GM19351 (cell line): Measurements from ENCODE around the gene HYAL1.
"Not testable (repeated sequence)": the region's sequence is repeated elsewhere in the genome, so short reads cannot be mapped to it uniquely, and the experiment has no call there.

Experiments used
- ATAC-seq: cut with Tn5 transposase; IDR thresholded peaks from one replicate; pipeline ENCODE4 v1.9.1; 2021; ENCODE audit warnings: mild to moderate bottlenecking, moderate library complexity; ENCODE audit not compliant: unreplicated experiment

The HYAL1 gene

DNA sequence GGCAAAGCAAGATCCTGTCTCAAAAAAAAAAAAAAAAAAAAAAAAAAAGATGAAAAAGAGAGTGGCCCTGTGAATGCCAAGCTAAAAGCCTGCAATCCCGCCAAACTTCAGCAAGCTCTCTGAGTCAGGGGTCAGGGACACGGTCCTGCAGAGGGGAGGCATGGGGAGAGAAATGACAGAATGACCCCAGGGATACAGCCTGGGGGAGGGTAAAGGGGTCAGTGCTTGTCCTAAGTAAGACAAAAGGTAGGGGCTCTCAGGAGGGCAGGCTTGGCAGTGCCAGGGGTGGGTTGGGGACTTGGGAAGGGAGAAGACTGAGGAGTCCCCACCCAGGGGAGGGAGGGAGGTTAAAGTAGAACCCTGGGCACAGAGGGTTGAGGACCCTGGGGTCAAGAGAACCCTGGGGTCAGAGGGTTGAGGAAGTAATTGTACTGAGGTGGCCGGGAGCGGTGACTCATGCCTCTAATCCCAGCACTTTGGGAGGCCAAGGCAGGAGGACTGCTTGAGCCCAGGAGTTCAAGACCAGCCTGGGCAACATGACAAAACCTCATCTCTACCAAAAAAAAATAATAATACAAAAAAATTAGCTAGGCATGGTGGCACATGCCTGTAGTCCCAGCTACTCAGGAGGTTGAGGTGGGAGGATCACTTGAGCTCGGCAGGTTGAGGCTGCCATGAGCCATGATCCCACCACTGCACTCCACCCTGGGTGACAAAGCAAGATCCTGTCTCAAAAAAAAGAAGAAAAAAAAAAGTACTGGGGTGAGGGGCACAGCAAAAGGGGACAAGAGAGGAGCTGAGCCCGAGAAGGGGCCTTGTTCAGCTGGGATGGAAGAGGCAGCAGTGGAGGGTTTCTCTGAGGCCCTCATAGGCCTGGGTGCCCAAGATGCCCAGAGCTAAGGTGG, 39.6 kb downstream of the HYAL1 start:
- no peak for ATAC-seq

DNA sequence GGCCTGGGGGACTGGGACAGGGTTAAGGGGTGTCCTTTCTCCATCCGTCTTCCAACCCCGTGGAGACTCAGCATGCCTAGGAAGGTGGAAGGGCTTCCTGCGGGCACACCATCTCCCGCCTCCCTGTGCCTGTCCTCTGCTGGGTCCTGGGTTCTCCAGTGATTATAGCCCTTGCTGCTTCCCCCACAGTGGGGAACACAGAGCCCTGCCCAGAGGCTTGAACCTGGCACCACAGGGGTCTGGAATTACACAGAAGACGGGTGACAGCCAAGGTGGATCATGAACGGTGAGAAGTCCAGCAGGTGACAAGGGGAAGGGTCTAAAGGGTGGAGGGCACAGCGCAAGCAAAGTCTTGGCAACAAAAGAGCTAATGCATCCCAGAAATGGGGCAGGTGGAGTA, 40.6 kb downstream of the HYAL1 start:
- ATAC-seq: no peak

DNA sequence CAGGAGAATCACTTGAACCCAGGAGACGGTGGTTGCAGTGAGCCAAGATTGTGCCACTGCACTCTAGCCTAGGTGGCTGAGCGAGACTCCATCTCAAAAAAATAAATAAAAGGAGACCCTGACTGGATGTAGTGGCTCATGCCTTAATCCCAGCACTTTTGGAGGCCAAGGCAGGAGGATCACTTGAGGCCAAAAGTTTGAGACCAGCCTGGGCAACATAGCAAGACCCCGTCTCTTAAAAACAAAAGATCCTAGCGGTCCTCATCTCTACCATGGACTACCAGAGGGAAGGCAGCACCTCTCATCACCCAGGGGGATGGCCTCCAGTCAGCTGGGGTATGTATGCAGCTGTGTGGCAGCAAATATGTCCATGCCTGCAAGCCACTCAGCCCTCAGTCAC, 41.2 kb downstream of the HYAL1 start:
- ATAC-seq: not testable (repeated sequence)

DNA sequence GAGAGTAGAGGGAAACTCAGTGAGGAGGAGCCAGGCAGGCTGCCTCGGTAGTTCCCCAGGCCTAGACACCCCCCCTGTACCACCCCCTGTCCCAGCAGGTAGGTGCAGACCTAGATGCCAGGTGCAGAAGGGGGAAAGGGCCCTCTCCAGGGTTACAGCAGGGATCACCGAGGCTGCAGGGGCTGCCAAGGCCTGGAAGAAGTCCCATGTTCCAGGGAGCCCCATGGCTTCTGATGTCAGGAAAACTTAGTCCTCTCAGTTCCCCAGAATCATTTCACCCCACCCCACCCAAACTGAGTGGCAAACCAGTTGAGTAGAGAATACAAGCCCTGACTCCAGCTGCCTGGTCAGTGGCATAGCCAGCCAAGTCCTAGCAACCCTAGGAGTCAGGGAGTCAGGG, 41.9 kb downstream of the HYAL1 start:
- ATAC-seq: no peak

DNA sequence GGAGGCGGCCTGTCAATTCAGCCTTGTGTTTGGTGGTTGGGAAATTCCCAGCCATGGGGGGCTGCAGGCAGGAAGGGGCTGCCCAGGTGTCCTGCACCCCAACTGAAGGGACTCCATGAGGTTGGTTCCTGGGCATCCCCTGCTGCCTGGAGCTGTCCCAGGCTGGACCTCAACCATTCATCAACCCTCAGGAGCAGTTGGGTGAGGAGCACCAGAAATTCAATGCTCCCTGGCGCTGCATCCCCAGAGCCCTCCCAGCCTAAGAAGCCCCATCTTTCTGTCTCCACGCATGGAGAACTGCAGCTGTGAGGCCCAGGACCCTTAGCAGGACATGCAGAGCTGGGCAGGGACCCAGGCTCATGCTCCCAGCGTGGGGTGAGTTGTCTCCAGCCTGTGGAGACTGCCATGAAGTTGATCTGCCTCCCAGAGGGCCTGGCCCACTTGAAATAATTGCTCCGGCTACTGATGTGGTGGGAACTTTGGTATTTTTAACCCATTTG, 42.4 kb downstream of the HYAL1 start:
- no peak for ATAC-seq

DNA sequence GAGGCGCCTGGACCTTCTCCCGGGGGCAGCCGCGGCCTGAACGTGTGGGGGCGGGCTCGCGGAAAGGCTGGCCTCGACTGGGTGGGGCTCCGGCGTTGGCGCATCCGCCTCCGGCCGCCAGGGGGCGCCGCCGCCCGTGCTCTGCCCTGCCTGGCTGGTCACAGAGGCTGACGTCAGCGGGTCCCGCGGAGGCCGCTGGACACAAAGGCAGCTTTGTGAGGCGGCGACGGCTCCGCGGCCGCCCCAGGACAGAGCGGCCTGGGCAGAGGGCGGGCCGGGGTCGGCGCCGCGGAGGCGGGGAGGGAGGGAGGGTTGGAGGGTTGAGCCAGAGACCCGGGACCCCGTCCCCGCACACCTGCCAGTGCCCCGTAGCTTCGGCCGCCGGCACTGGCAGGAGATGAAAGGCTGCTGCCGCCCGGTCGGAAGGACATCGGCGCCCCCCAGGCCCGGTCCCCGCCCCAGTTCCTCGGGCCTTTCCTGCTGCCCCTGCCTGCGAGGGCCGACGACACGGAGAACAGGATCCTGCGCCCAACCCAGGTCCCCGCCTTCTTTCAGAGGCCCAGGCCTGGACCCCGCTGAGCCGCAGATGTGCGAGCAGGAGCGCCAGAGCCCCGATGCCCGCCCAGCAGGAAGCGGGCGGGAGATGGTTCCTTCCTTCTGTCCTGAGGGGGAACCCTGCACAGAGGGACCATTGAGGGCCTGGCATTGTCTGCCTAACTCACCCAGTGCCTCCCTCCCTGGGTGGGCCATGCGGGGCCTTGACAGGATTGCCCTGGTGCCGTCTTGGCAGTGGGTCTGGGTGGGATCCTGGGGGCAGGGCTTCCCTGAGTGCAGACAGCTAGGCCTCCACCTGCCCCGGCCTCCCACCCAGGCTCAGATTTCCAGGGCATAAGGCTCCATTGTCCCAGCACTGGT, 43.1 kb downstream of the HYAL1 start:
- ATAC-seq: peak; percentile 89

DNA sequence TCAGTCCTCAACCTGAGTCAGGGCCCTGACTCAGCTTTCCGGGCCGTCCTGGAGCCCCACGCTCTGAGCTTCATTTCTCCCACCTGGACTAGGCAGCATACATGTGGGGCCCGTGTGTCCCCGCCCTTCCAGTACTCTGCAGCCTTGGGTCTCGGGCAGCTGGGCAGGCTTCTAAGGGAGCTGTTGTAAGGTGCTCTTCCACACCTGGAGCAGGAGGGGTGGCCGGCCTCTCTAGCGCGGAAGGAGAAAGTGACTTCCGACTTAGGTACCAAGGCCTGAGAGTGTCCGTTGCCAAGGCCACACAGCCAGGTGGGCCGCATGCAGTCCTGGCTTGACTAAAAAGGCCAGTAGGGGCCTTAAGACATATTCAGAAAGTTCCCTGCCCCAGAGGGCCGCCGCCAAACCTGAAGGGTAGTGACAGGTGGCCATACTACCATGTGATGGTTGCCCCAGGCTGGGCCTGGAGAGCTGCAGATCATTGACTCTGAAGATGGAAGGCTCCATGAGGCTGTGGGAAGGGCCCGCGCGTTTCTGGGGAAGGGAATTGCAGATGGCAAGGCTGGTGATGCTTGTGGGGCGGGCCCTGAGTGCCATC, 43.8 kb downstream of the HYAL1 start:
- no peak for ATAC-seq

DNA sequence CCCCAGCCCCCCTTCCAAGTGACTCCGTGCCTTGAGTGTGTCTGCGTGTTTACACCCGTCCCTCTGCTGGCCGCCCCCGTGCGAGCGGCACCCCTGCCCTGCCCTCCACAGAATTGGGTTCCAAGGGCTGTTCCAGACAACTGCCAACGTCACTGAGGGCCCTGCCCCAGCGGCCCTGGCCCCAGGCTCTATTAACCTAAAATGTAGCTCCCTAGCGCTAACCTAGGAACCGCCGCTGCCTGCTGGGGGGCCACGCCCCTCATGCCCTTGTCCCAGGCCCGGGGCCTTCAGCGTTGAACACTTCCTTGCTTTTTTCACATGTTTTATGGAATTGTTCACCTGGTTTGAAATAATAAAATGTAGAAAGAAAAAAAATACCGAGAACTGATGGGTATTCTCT, 44.4 kb downstream of the HYAL1 start:
- ATAC-seq: no peak

DNA sequence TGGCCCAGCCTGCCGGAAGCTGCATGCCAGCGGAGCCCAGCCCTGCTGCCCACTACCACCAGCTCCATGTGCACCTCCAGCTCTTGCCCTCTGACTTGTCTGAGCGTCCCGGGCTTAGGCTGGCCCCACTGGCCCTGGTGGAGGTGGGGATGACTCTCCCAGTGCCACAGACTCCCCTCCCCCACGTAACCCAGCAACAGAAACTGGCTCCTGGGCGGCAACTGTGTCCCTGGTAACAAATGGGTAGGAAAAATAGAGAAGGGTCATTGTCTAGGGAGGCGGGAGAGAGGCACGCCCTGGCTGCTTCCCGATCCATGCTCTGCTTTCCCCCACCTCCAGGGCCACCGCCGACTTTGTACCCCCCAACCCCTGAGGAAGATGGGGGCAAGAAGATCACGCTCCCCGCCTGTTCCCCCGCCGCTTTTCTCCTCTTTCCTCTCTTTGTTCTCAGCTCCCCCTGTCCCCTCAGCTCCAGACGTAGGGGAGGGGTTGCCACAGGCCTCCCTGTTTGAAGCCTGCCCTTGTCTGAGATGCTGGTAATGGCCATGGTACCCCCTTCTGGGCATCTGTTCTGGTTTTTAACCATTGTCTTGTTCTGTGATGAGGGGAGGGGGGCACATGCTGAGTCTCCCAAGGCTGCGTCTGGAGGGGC, 45.2 kb downstream of the HYAL1 start:
- no peak for ATAC-seq

DNA sequence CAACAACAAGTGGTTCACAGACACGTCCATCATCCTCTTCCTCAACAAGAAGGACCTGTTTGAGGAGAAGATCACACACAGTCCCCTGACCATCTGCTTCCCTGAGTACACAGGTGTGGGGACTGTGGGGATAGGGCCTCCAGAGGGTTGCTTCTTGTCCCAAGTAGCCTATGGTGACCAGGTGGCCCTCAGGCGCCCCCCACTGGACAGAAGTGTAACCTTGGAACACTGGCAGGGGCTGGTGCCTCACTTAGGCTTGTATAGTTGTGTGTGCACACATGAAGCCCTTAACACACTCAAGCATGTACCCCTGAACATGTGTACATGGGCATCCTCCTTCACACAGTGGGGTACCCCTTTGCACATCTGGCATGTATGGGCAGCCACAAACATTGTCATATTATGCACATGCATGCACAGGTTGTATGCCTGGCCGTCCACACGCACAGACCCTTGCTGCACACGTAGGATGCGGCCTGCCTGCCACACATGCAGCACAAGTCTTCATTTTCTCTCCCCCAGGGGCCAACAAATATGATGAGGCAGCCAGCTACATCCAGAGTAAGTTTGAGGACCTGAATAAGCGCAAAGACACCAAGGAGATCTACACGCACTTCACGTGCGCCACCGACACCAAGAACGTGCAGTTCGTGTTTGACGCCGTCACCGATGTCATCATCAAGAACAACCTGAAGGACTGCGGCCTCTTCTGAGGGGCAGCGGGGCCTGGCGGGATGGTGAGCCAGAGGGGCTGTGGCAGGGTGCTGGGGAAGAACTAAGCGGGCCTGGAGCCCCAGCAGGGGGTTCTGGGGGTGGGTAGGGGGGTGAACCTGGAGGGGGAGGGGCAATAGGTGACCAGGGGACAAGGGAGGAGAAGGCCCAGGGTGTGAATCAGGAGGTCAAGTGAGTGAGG, 46.1 kb downstream of the HYAL1 start:
- ATAC-seq: no peak

DNA sequence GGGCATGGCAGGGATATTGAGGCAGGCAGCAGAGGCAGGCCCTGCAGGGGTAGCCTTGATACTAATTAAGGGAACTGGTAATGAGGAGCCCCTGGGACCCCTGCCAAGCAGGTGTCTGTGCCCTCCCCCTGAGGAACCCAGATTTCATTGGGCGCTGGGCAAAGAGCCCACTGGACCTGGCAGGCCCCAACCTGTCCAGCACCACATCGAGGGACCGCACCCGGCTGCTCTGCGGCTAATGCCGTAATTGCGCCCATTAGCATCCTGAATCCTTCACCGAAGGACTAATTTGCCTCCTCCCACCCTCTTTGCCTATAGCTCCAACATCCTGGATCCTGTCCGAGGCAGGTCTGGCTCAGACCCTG, 48.1 kb downstream of the HYAL1 start:
- ATAC-seq: no peak

DNA sequence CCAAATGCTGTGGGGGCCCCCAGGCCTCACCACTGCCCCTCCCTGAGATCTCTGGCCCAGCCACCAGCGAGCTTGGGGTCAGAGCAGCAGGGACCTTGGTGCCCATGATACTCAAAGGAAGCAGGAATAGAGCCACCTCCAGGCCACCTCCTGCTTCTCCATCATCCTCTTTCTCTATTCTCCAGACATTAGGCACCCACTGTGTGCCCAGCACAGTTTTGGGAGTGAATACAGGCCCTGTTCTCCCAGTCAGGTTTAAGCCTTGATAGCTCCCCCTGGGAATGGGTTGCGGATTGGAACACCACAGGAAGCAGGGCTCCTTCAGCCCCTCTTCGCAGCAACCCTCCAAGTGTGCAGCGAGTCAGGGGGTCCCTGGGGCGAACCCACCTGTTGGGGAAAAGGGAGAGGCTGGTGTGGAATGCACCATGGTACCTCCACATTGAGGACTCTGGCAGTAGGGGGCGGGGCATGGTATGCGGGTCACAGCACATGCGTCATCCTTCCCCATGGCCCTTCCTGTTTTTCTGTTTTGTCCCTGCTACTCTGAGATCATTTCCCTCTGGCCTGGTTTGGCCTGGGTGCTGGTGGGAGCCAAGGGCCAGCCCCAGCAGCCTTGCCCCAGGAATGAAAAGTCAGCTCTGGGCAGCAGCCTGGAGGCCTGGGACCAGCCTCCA, 48.7 kb downstream of the HYAL1 start:
- no peak for ATAC-seq

DNA sequence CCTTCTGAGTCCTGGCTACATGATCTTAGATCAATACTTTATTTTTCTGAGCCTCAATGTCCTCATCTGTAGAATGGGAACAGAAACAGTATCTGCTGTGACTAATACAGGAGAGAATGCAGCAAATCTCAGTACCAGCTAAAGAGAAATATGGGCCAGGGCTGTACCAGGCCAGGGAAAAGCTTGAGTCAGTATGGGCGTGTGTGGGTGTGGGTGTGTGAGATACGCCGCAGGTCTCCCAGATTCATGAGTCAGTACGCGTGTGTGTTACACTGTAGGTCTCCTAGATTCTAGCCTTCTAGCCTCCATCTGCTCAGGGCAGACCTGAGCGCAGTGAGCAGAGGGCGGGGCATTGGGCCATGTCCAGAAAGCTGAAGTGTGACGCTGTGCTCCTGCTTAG, 52.2 kb downstream of the HYAL1 start:
- ATAC-seq: no peak

DNA sequence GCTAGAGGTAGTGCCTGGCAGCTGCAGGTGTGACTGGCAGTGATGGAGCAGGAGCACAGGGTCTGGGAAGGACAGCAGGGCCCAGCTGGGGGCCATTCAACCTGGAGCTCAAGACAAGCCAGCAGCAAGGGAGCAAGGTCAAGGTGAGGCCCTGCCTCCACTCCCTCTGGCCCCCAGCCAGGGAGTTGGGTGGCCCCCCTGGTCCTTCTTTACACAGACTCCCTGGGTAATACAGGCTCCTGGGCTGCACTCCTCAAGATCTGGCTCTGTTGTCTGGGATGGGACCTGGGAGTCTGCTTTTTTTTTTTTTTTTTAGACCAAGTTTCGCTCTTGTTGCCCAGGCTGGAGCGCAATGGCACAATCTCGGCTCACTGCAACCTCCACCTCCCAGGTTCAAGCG, 52.9 kb downstream of the HYAL1 start:
- ATAC-seq: no peak
